CD14-positive monocyte (primary cell): ENCODE measurements around the gene PTAR1. TPM values are rescaled to one million over a fixed set of nuclear protein-coding genes. Genes with fewer than 3 reads are reported as not detected.

Experiments used
- DNase-seq, 3 donors: peaks; one replicate each; pipeline ENCODE4 v3.0.0-alpha.2; 2011 to 2022
- H2AFZ ChIP-seq: 2 replicates; pipeline ENCODE4 v1.6.0; 2012; ENCODE audit warnings: mild to moderate bottlenecking, low read depth, low read length, inconsistent platforms; ENCODE audit not compliant: insufficient read depth, poor library complexity, severe bottlenecking
- H3K27ac ChIP-seq, 2 donors: 1 replicate in 1 of 2; 2 replicates in 1 of 2; pipeline ENCODE4 v1.5.1; 2012 to 2013; ENCODE audit warnings: low read length in 2 of 2, control low read depth in 1 of 2, inconsistent platforms in 1 of 2, low read depth in 1 of 2, mild to moderate bottlenecking in 1 of 2
- H3K27me3 ChIP-seq, 2 donors: one replicate each; pipeline versions ENCODE4 v1.6.0 to v1.6.1; 2011 to 2013; ENCODE audit warnings: low read length in 2 of 2; ENCODE audit not compliant: control insufficient read depth in 2 of 2, insufficient read depth in 2 of 2
- H3K36me3 ChIP-seq, 2 donors: replicated peaks in 1 of 2; 1 replicate in 1 of 2; 2 replicates in 1 of 2; pipeline versions ENCODE4 v1.5.1 to v1.6.1; 2012 to 2013; ENCODE audit warnings: low read length in 2 of 2, control low read depth in 1 of 2, inconsistent platforms in 1 of 2, mild to moderate bottlenecking in 1 of 2; ENCODE audit not compliant: insufficient read depth in 2 of 2, control insufficient read depth in 1 of 2
- H3K4me1 ChIP-seq, 2 donors: 1 replicate in 1 of 2; 2 replicates in 1 of 2; pipeline versions ENCODE4 v1.5.1 to v1.6.1; 2012 to 2013; ENCODE audit warnings: low read length in 2 of 2, control low read depth in 1 of 2, inconsistent platforms in 1 of 2, mild to moderate bottlenecking in 1 of 2, moderate library complexity in 1 of 2; ENCODE audit not compliant: insufficient read depth in 2 of 2, control insufficient read depth in 1 of 2
- H3K4me2 ChIP-seq: replicated peaks from 2 replicates; pipeline ENCODE3; 2012; ENCODE audit warnings: low read length, moderate library complexity, mild to moderate bottlenecking; ENCODE audit not compliant: poor library complexity, severe bottlenecking; ENCODE audit errors: extremely low read depth
- H3K4me3 ChIP-seq, 3 experiments: fragments of 200-600 bp in 1 of 3; sonication (generic) in 1 of 3; replicated peaks in 1 of 3; 1 replicate in 2 of 3; 2 replicates in 1 of 3; pipeline ENCODE4 v1.5.1; 2011 to 2013; ENCODE audit warnings: low read length in 3 of 3, mild to moderate bottlenecking in 3 of 3, control low read depth in 2 of 3, low read depth in 2 of 3, inconsistent platforms in 1 of 3, moderate library complexity in 1 of 3
- H3K79me2 ChIP-seq: 2 replicates; pipeline ENCODE4 v1.6.0; 2012; ENCODE audit warnings: mild to moderate bottlenecking, control low read depth, inconsistent platforms, low read length, moderate library complexity; ENCODE audit not compliant: insufficient read depth
- H3K9ac ChIP-seq: 2 replicates; pipeline ENCODE4 v1.6.0; 2017; ENCODE audit warnings: low read length, mild to moderate bottlenecking; ENCODE audit not compliant: insufficient read depth, poor library complexity, severe bottlenecking
- H3K9me3 ChIP-seq, 2 donors: replicated peaks in 1 of 2; 1 replicate in 1 of 2; 2 replicates in 1 of 2; pipeline versions ENCODE4 v1.5.1 to v1.6.1; 2012 to 2013; ENCODE audit warnings: low read length in 2 of 2, control low read depth in 1 of 2; ENCODE audit not compliant: control insufficient read depth in 1 of 2, insufficient read depth in 1 of 2
- H4K20me1 ChIP-seq: 2 replicates; pipeline ENCODE4 v1.6.0; 2012; ENCODE audit warnings: mild to moderate bottlenecking, low read length, control low read depth, moderate library complexity; ENCODE audit not compliant: insufficient read depth
- H3K27ac Mint-ChIP-seq, 7 donors: one replicate each; pipeline ENCODE4 v1.8.0; 2020; ENCODE audit warnings: mild to moderate bottlenecking in 7 of 7, mixed read lengths in 7 of 7, moderate library complexity in 6 of 7, inconsistent platforms in 2 of 7
- H3K27me3 Mint-ChIP-seq, 3 donors: one replicate each; pipeline ENCODE4 v1.8.0; 2021 to 2022; ENCODE audit warnings: low read depth in 3 of 3, mild to moderate bottlenecking in 3 of 3, mixed read lengths in 3 of 3, moderate library complexity in 3 of 3, inconsistent platforms in 1 of 3
- H3K36me3 Mint-ChIP-seq, 2 donors: one replicate each; pipeline ENCODE4 v1.8.0; 2020; ENCODE audit warnings: mixed read lengths in 2 of 2, inconsistent platforms in 1 of 2, mild to moderate bottlenecking in 1 of 2
- H3K4me1 Mint-ChIP-seq: one replicate; pipeline ENCODE4 v1.8.0; 2020; ENCODE audit warnings: mild to moderate bottlenecking, mixed read lengths
- H3K4me3 Mint-ChIP-seq, 2 donors: one replicate each; pipeline ENCODE4 v1.8.0; 2020; ENCODE audit warnings: mild to moderate bottlenecking in 2 of 2, mixed read lengths in 2 of 2, moderate library complexity in 1 of 2
- H3K9me3 Mint-ChIP-seq, 7 donors: one replicate each; pipeline ENCODE4 v1.8.0; 2020 to 2022; ENCODE audit warnings: mixed read lengths in 7 of 7, mild to moderate bottlenecking in 6 of 7, moderate library complexity in 6 of 7, inconsistent platforms in 2 of 7
- CTCF ChIP-seq: fragments of 200-600 bp; IDR thresholded peaks from one replicate; pipeline ENCODE4 v1.8.0; 2022; ENCODE audit warnings: antibody characterized with exemption, mild to moderate bottlenecking
- WGBS: methylation state at CpG from one replicate; pipeline ENCODE4 v1.1.5; 2013; ENCODE audit warnings: missing lambda C conversion rate; ENCODE audit not compliant: insufficient coverage; 5-methylcytosine and 5-hydroxymethylcytosine counted together
- intact Hi-C, 2 donors: fragments of 100-400 bp; cut with micrococcal nuclease; formaldehyde crosslinking; loops; one replicate each; pipeline versions ENCODE4 v1.15.0 to v1.15.1; 2023
- polyA plus RNA-seq, 3 donors: library from polyadenylated mRNA; depleted of rRNA in 1 of 3; unstranded in 2 of 3; stranded (reverse) in 1 of 3; fragments of 300-500 nt in 2 of 3; fragments of >200 nt in 1 of 3; fragmentation: Illumina TruSeq in 2 of 3; gene quantifications; 1 replicate in 2 of 3; 2 replicates in 1 of 3; pipeline ENCODE4 v1.2.3, GENCODE V29; 2012 to 2021

PTAR1 gene
- polyA plus RNA-seq, 3 donors: 12.3 to 24.6 (median 13.4) TPM

GRCh38 chr9:69740872-69741505, 18.8 kb downstream of the PTAR1 start:
- Mint-ChIP-seq H3K9me3 (no peaks in the 10 kb centered on the region), H3K27ac (no peak overlapping the region), H3K27me3 (no peaks in the 10 kb centered on the region), H3K36me3 (peaks cover 52 to 63% of the 10 kb centered on the region in 2 donors), H3K4me1 (peaks cover 8% of the 10 kb centered on the region), H3K4me3 (no peak overlapping the region)
- Histone ChIP-seq H3K27ac (no peak overlapping the region), H3K4me2 (no peak overlapping the region), H3K9ac (no peak overlapping the region), H2AFZ (no peak overlapping the region), H3K4me3 (no peak overlapping the region), H3K4me1 (peaks cover 8 to 12% of the 10 kb centered on the region in 2 donors), H3K9me3 (no peaks in the 10 kb centered on the region), H4K20me1 (peaks cover 21% of the 10 kb centered on the region), H3K36me3 (peaks cover 20 to 72% of the 10 kb centered on the region in 2 donors), H3K27me3 (no peaks in the 10 kb centered on the region), H3K79me2 (peaks cover 42% of the 10 kb centered on the region)
- TF ChIP-seq CTCF: no peak
- WGBS: 100% methylated on average over 1 of the region's 2 CpGs
- intact Hi-C loops: no loop called here
- DNase-seq: no peak

GRCh38 chr9:69731348-69731747, 28.5 kb downstream of the PTAR1 start:
- H3K36me3 Mint-ChIP-seq: peaks cover 60% of the 10 kb centered on the region in 2 donors
- H3K4me3 Mint-ChIP-seq: no peak overlapping the region

More at GRCh38 chr9:69731348-69731747, 28.5 kb downstream of the PTAR1 start:
- no peak overlapping the region for H3K4me2 ChIP-seq
- H3K9ac ChIP-seq: no peak overlapping the region
- intact Hi-C loops: no loop called here
- H3K4me3 ChIP-seq: no peak overlapping the region
- Mint-ChIP-seq H3K27ac (no peak overlapping the region), H3K4me1 (no peaks in the 10 kb centered on the region), H3K27me3 (no peaks in the 10 kb centered on the region), H3K9me3 (peaks cover 0 to 2% (median 0%) of the 10 kb centered on the region in 7 donors)
- H3K79me2 ChIP-seq: peaks cover 4% of the 10 kb centered on the region
- no peaks in the 10 kb centered on the region for H3K27me3 ChIP-seq
- no peaks in the 10 kb centered on the region for H3K9me3 ChIP-seq
- no peak overlapping the region for H3K27ac ChIP-seq
- TF ChIP-seq CTCF: no peak
- no peak for DNase-seq
- H4K20me1 ChIP-seq: no peaks in the 10 kb centered on the region
- H3K36me3 ChIP-seq: peaks cover 60 to 88% of the 10 kb centered on the region in 2 donors
- no peak overlapping the region for H2AFZ ChIP-seq
- no peaks in the 10 kb centered on the region for H3K4me1 ChIP-seq
- WGBS: no CpG with 5 or more reads among the region's 2 CpGs
